SK-N-SH (cell line): Measurements from ENCODE around the gene UTP25. TPM values are rescaled to one million over a fixed set of nuclear protein-coding genes. Genes with fewer than 3 reads are reported as not detected.

Experiments
- CTCF ChIA-PET: fragments of 300-600, 350-600 bp; formaldehyde crosslinking; extraction: SDS; loops from one replicate; lab custom pipeline; 2021; lab: Yijun Ruan, JAX
- POLR2A ChIA-PET: fragments of 350-600 bp; sonication (Branson Sonifier 250); formaldehyde crosslinking; extraction: SDS; loops from one replicate; lab custom pipeline; 2020; ENCODE audit warnings: antibody characterized with exemption, inconsistent platforms; lab: Yijun Ruan, JAX
- DNase-seq: peaks from one replicate; pipeline ENCODE4 v3.0.0; 2012
- H2AFZ ChIP-seq: fragments of 200-600 bp; sonication (generic); 2 replicates; pipeline ENCODE4 v1.8.1; 2016; ENCODE audit warnings: antibody characterized with exemption, mild to moderate bottlenecking, low read depth
- H3F3A ChIP-seq: fragments of 200-600 bp; sonication (generic); replicated peaks from 2 replicates; pipeline ENCODE3; 2016; ENCODE audit warnings: antibody characterized with exemption, mild to moderate bottlenecking; ENCODE audit not compliant: insufficient read depth
- H3K27ac ChIP-seq, 2 experiments: fragments of 200-500 bp in 1 of 2; fragments of 200-600 bp in 1 of 2; sonication (Bioruptor generic) in 1 of 2; sonication (generic), shearing (Covaris generic) in 1 of 2; 2 replicates each; pipeline versions ENCODE4 v1.5.1 to v1.6.1; 2014 to 2016; ENCODE audit warnings: low read depth in 2 of 2, inconsistent platforms in 1 of 2, low read length in 1 of 2, mild to moderate bottlenecking in 1 of 2, mixed read lengths in 1 of 2
- H3K27me3 ChIP-seq: fragments of 200-600 bp; sonication (generic), shearing (Covaris generic); 2 replicates; pipeline ENCODE4 v1.6.1; 2016; ENCODE audit warnings: mixed run types; ENCODE audit not compliant: insufficient read depth
- H3K36me3 ChIP-seq, 2 experiments: fragments of 200-500 bp in 1 of 2; fragments of 200-600 bp in 1 of 2; sonication (Bioruptor generic) in 1 of 2; sonication (generic) in 1 of 2; replicated peaks in 1 of 2; 2 replicates each; pipeline versions ENCODE3 to v1.5.1; 2014 to 2016; ENCODE audit warnings: low read length in 1 of 2, mild to moderate bottlenecking in 1 of 2; ENCODE audit not compliant: insufficient read depth in 2 of 2, control insufficient read depth in 1 of 2
- H3K4me1 ChIP-seq, 2 experiments: fragments of 200-500 bp in 1 of 2; fragments of 200-600 bp in 1 of 2; sonication (Bioruptor generic) in 1 of 2; sonication (generic), shearing (Covaris generic) in 1 of 2; 2 replicates each; pipeline versions ENCODE4 v1.5.1 to v1.6.1; 2014 to 2016; ENCODE audit warnings: low read depth in 1 of 2, low read length in 1 of 2, mixed run types in 1 of 2; ENCODE audit not compliant: insufficient read depth in 2 of 2, control insufficient read depth in 1 of 2
- H3K4me2 ChIP-seq: fragments of 200-600 bp; sonication (generic), shearing (Covaris generic); 2 replicates; pipeline ENCODE4 v1.6.1; 2017; ENCODE audit warnings: mixed run types
- H3K4me3 ChIP-seq, 2 experiments: fragments of 200-500 bp in 1 of 2; fragments of 200-600 bp in 1 of 2; sonication (Bioruptor generic) in 1 of 2; sonication (generic), shearing (Covaris generic) in 1 of 2; 2 replicates each; pipeline versions ENCODE4 v1.5.1 to v1.8.1; 2014 to 2016; ENCODE audit warnings: low read depth in 2 of 2, inconsistent platforms in 1 of 2, low read length in 1 of 2, mild to moderate bottlenecking in 1 of 2, mixed read lengths in 1 of 2, moderate library complexity in 1 of 2
- H3K79me2 ChIP-seq: fragments of 200-600 bp; sonication (generic); 2 replicates; pipeline ENCODE4 v1.8.1; 2017; ENCODE audit warnings: mild to moderate bottlenecking; ENCODE audit not compliant: insufficient read depth
- H3K9ac ChIP-seq: fragments of 200-600 bp; sonication (generic); 2 replicates; pipeline ENCODE4 v1.6.1; 2017; ENCODE audit warnings: mixed run types
- H3K9me2 ChIP-seq: fragments of 200-600 bp; sonication (generic); 2 replicates; pipeline ENCODE4 v1.6.1; 2017; ENCODE audit warnings: mixed run types
- H3K9me3 ChIP-seq: fragments of 200-600 bp; sonication (generic); 2 replicates; pipeline ENCODE4 v1.6.1; 2017; ENCODE audit warnings: mixed run types, mild to moderate bottlenecking, moderate library complexity
- H4K20me1 ChIP-seq: fragments of 200-600 bp; sonication (generic); 2 replicates; pipeline ENCODE4 v1.6.1; 2017; ENCODE audit warnings: mild to moderate bottlenecking, mixed run types; ENCODE audit not compliant: insufficient read depth
- CHD2 ChIP-seq: fragments of 150-350 bp; IDR thresholded peaks from 2 replicates; pipeline ENCODE4 v1.6.1; 2018; ENCODE audit warnings: low read length; ENCODE audit not compliant: partially characterized antibody
- ELF1 ChIP-seq: IDR thresholded peaks from 2 replicates; pipeline ENCODE4 v1.4.0; 2012
- FOSL2 ChIP-seq: IDR thresholded peaks from 2 replicates; pipeline ENCODE4 v1.4.0; 2012; ENCODE audit warnings: low read depth, mild to moderate bottlenecking, moderate library complexity, borderline replicate concordance
- FOXJ3 ChIP-seq: sonication (generic); formaldehyde crosslinking; IDR thresholded peaks from 2 replicates; pipeline ENCODE4 v1.5.1; 2020; ENCODE audit warnings: mild to moderate bottlenecking, missing genetic modification reagents
- FOXM1 ChIP-seq: IDR thresholded peaks from 2 replicates; pipeline ENCODE4 v1.4.0; 2012; ENCODE audit warnings: low read depth, mild to moderate bottlenecking
- GABPA ChIP-seq: IDR thresholded peaks from 2 replicates; pipeline ENCODE4 v1.4.0; 2012; ENCODE audit warnings: low read depth, mild to moderate bottlenecking
- IRF3 ChIP-seq: fragments of 150-350 bp; IDR thresholded peaks from 2 replicates; pipeline ENCODE4 v1.6.1; 2016; ENCODE audit warnings: mild to moderate bottlenecking, low read depth, low read length
- MEF2A ChIP-seq: IDR thresholded peaks from 2 replicates; pipeline ENCODE4 v1.4.0; 2012; ENCODE audit warnings: low read depth, borderline replicate concordance
- MXI1 ChIP-seq: IDR thresholded peaks from 2 replicates; pipeline ENCODE4 v1.6.1; 2012; ENCODE audit warnings: mild to moderate bottlenecking, low read depth, low read length, improper control_type of control experiment
- NFIC ChIP-seq: IDR thresholded peaks from 2 replicates; pipeline ENCODE4 v1.4.0; 2012; ENCODE audit warnings: borderline replicate concordance
- NRF1 ChIP-seq: IDR thresholded peaks from 2 replicates; pipeline ENCODE4 v1.6.1; 2012; ENCODE audit warnings: low read depth, mild to moderate bottlenecking, low read length
- PBX3 ChIP-seq: IDR thresholded peaks from 2 replicates; pipeline ENCODE4; 2012
- POLR2AphosphoS5 ChIP-seq: IDR thresholded peaks from 2 replicates; pipeline ENCODE4 v1.6.1; 2012; ENCODE audit warnings: low read depth, low read length
- RCOR1 ChIP-seq: fragments of 150-350 bp; IDR thresholded peaks from 2 replicates; pipeline ENCODE4 v1.6.1; 2017; ENCODE audit warnings: antibody characterized with exemption, low read length
- RXRA ChIP-seq: IDR thresholded peaks from 2 replicates; pipeline ENCODE4 v1.4.0; 2012; ENCODE audit warnings: low read depth, mild to moderate bottlenecking, borderline replicate concordance
- SMC3 ChIP-seq: IDR thresholded peaks from 2 replicates; pipeline ENCODE4 v1.6.1; 2012; ENCODE audit warnings: low read depth, low read length, improper control_type of control experiment
- TEAD4 ChIP-seq: IDR thresholded peaks from 2 replicates; pipeline ENCODE4 v1.4.0; 2012; ENCODE audit warnings: mild to moderate bottlenecking, borderline replicate concordance; ENCODE audit not compliant: insufficient read depth
- USF1 ChIP-seq: IDR thresholded peaks from 2 replicates; pipeline ENCODE4 v1.4.0; 2012; ENCODE audit warnings: low read depth, borderline replicate concordance
- USF2 ChIP-seq: fragments of 150-350 bp; IDR thresholded peaks from 2 replicates; pipeline ENCODE4 v1.6.1; 2017; ENCODE audit warnings: antibody characterized with exemption, low read length, low read depth, borderline replicate concordance
- YY1 ChIP-seq: IDR thresholded peaks from 2 replicates; pipeline ENCODE4 v1.4.0; 2012; ENCODE audit warnings: low read depth, mild to moderate bottlenecking
- ZBTB33 ChIP-seq: IDR thresholded peaks from 2 replicates; pipeline ENCODE4 v1.4.0; 2012; ENCODE audit warnings: low read depth, borderline replicate concordance
- WGBS: methylation state at CpG from one replicate; pipeline ENCODE4 v1.1.6; 2017; ENCODE audit warnings: low lambda C conversion rate; 5-methylcytosine and 5-hydroxymethylcytosine counted together
- polyA plus RNA-seq, 3 experiments: library from polyadenylated mRNA; depleted of rRNA; stranded (reverse); fragments of >200 nt; gene quantifications; 2 replicates each; pipeline ENCODE4 v1.2.3, GENCODE V29; 2012

Gene UTP25
- polyA plus RNA-seq, 1 of the 3 experiments (the other 2 are of a cell fraction) = 6.3 TPM

- no peak for TF ChIP-seq CHD2
- no peak for TF ChIP-seq RCOR1
- no peak for TF ChIP-seq NFIC
- no peak for TF ChIP-seq USF1
- no peak for TF ChIP-seq YY1
- no peak for TF ChIP-seq USF2
- TF ChIP-seq, all 33 proteins: peak for 0
Observed at GRCh38 chr1:209871430-209871829, 43.7 kb downstream of the UTP25 start (continued).

- 0 out of 2 replicates have a peak overlapping the region, but pooled peaks have one; percentile 27 for H3K4me2 ChIP-seq
- no peak for DNase-seq
- WGBS = 72% methylated on average over 3 of the region's 3 CpGs
- H3K4me1 ChIP-seq = peaks cover 46 to 56% of the 10 kb centered on the region in 2 experiments
- peak overlapping the region in 1 of 2 experiments; percentile 13; a peak in 2 of 4 replicates for H3K27ac ChIP-seq
- no peaks in the 10 kb centered on the region for H3K9me3 ChIP-seq
- H4K20me1 ChIP-seq = no peaks in the 10 kb centered on the region
- no peak overlapping the region for H3K4me3 ChIP-seq
- TF ChIP-seq TEAD4 (no peak), USF1 (no peak), CHD2 (no peak), FOXJ3 (CRISPR knock-in tag) (no peak), MXI1 (no peak), POLR2AphosphoS5 (no peak), MEF2A (no peak), FOSL2 (no peak), ZBTB33 (no peak), FOXM1 (no peak), RXRA (no peak), NRF1 (no peak), USF2 (no peak), PBX3 (no peak), IRF3 (no peak), YY1 (no peak), ELF1 (no peak), GABPA (no peak), SMC3 (no peak)
- H3K27me3 ChIP-seq = no peaks in the 10 kb centered on the region
- H3K79me2 ChIP-seq = no peaks in the 10 kb centered on the region
- POLR2A ChIA-PET = no interaction called here
- no peaks in the 10 kb centered on the region for H3K36me3 ChIP-seq
- CTCF ChIA-PET = interaction anchor here (1.2 to 3.6 kb wide), 3 partner anchors 63 to 120 kb away, joined by 3 to 23 read pairs (median 3); no protein-coding TSS in a partner anchor
- H3F3A ChIP-seq = peaks cover 49% of the 10 kb centered on the region
- no peak overlapping the region for H3K9ac ChIP-seq
- no peaks in the 10 kb centered on the region for H3K9me2 ChIP-seq
- H2AFZ ChIP-seq = no peak overlapping the region
Observed at GRCh38 chr1:209873067-209873799, 45.5 kb downstream of the UTP25 start.
